ENCODE measurements around the gene EEF1A2.

EEF1A2 gene

GRCh38 chr20:63442100-63442493 lies 56.8 kb downstream of the EEF1A2 start:
- TF ChIP-seq YY1 (IDR thresholded peaks at IDR 0.05; ENCODE audit: low read depth) (no peak), TAF1 (IDR thresholded peaks at IDR 0.05; ENCODE audit: low read depth) (no peak), MAX (IDR thresholded peaks at IDR 0.05) (no peak), RAD21 (IDR thresholded peaks at IDR 0.05; ENCODE audit: low read depth) (peak; percentile 50)

- no peak for TF ChIP-seq EP300 (IDR thresholded peaks at IDR 0.05; ENCODE audit: borderline replicate concordance)
- no peak for TF ChIP-seq YY1 (IDR thresholded peaks at IDR 0.05; ENCODE audit: low read depth)
- no peak for TF ChIP-seq TCF12 (IDR thresholded peaks at IDR 0.05; ENCODE audit: low read depth)
- no peak for TF ChIP-seq USF1 (IDR thresholded peaks at IDR 0.05)
- no peak for TF ChIP-seq REST (IDR thresholded peaks at IDR 0.05; ENCODE audit: low read depth)
- TF ChIP-seq FOXM1 (IDR thresholded peaks at IDR 0.05; ENCODE audit: borderline replicate concordance, low read depth), result no peak
- no peak for TF ChIP-seq MAX (IDR thresholded peaks at IDR 0.05)
- TF ChIP-seq CREB1 (IDR thresholded peaks at IDR 0.05; ENCODE audit: low read depth), result no peak
- no peak for TF ChIP-seq RAD21 (IDR thresholded peaks at IDR 0.05; ENCODE audit: low read depth)
- TF ChIP-seq EGR1 (IDR thresholded peaks at IDR 0.05), result no peak
- TF ChIP-seq ZBTB7A (IDR thresholded peaks at IDR 0.05; ENCODE audit: low read depth), result no peak
- no peak for TF ChIP-seq TEAD4 (IDR thresholded peaks at IDR 0.05)
Observed at GRCh38 chr20:63441136-63442099, 57.5 kb downstream of the EEF1A2 start.

GRCh38 chr20:63440366-63440955 lies 58.4 kb downstream of the EEF1A2 start:
- TF ChIP-seq RAD21 (IDR thresholded peaks at IDR 0.05; ENCODE audit: low read depth) (no peak), USF1 (IDR thresholded peaks at IDR 0.05) (no peak), TEAD4 (IDR thresholded peaks at IDR 0.05) (no peak), NFIC (IDR thresholded peaks at IDR 0.05) (no peak), CEBPB (IDR thresholded peaks at IDR 0.05) (no peak), CREB1 (IDR thresholded peaks at IDR 0.05; ENCODE audit: low read depth) (no peak), MAX (IDR thresholded peaks at IDR 0.05) (no peak), EP300 (IDR thresholded peaks at IDR 0.05; ENCODE audit: borderline replicate concordance) (no peak), TCF12 (IDR thresholded peaks at IDR 0.05; ENCODE audit: low read depth) (no peak), FOXM1 (IDR thresholded peaks at IDR 0.05; ENCODE audit: borderline replicate concordance, low read depth) (no peak), YY1 (IDR thresholded peaks at IDR 0.05; ENCODE audit: low read depth) (no peak), REST (IDR thresholded peaks at IDR 0.05; ENCODE audit: low read depth) (no peak)

- TF ChIP-seq TEAD4 (IDR thresholded peaks at IDR 0.05) (no peak), TCF12 (IDR thresholded peaks at IDR 0.05; ENCODE audit: low read depth) (no peak), MAX (IDR thresholded peaks at IDR 0.05) (no peak), YY1 (IDR thresholded peaks at IDR 0.05; ENCODE audit: low read depth) (no peak), TAF1 (IDR thresholded peaks at IDR 0.05; ENCODE audit: low read depth) (no peak), USF1 (IDR thresholded peaks at IDR 0.05) (no peak), FOXM1 (IDR thresholded peaks at IDR 0.05; ENCODE audit: borderline replicate concordance, low read depth) (no peak), NFIC (IDR thresholded peaks at IDR 0.05) (no peak), REST (IDR thresholded peaks at IDR 0.05; ENCODE audit: low read depth) (no peak), CREB1 (IDR thresholded peaks at IDR 0.05; ENCODE audit: low read depth) (no peak), ZBTB7A (IDR thresholded peaks at IDR 0.05; ENCODE audit: low read depth) (no peak), EP300 (IDR thresholded peaks at IDR 0.05; ENCODE audit: borderline replicate concordance) (no peak), RAD21 (IDR thresholded peaks at IDR 0.05; ENCODE audit: low read depth) (no peak), EGR1 (IDR thresholded peaks at IDR 0.05) (no peak), CEBPB (IDR thresholded peaks at IDR 0.05) (no peak)
Observed at GRCh38 chr20:63439866-63440265, 59.0 kb downstream of the EEF1A2 start.
